ENCODE data around the gene KLHL12.

Gene KLHL12

GRCh38 chr1:202961220-202961880 is 34.3 kb upstream of the KLHL12 start:
- no peaks in the 10 kb centered on the region for H3K27me3 ChIP-seq (ENCODE audit: low read depth, low read length)
- H3K9me3 ChIP-seq (ENCODE audit: control insufficient read depth in 1 of 2, low read length in 2 of 2), result no peaks in the 10 kb centered on the region
- H3K4me1 ChIP-seq (ENCODE audit: control insufficient read depth in 1 of 2, insufficient read depth in 2 of 2, low read length in 2 of 2), result peaks cover 8 to 21% of the 10 kb centered on the region in 2 donors
- no peak overlapping the region for H3K4me3 ChIP-seq (ENCODE audit: low read depth in 1 of 2, low read length in 2 of 2)
- peaks cover 22 to 30% of the 10 kb centered on the region in 2 donors for H3K36me3 ChIP-seq (ENCODE audit: control insufficient read depth in 1 of 2, insufficient read depth in 2 of 2, low read length in 2 of 2)
- no peak overlapping the region for H3K27ac ChIP-seq (ENCODE audit: low read length)

- peaks cover 22 to 25% of the 10 kb centered on the region in 2 donors for H3K36me3 ChIP-seq (ENCODE audit: control insufficient read depth in 1 of 2, insufficient read depth in 2 of 2, low read length in 2 of 2)
- no peaks in the 10 kb centered on the region for H3K9me3 ChIP-seq (ENCODE audit: control insufficient read depth in 1 of 2, low read length in 2 of 2)
- no peaks in the 10 kb centered on the region for H3K27me3 ChIP-seq (ENCODE audit: low read depth, low read length)
- peaks cover 14 to 30% of the 10 kb centered on the region in 2 donors for H3K4me1 ChIP-seq (ENCODE audit: control insufficient read depth in 1 of 2, insufficient read depth in 2 of 2, low read length in 2 of 2)
- no peak overlapping the region for H3K27ac ChIP-seq (ENCODE audit: low read length)
- H3K4me3 ChIP-seq (ENCODE audit: low read depth in 1 of 2, low read length in 2 of 2), result no peak overlapping the region
These were observed 32.2 kb upstream of the KLHL12 start for GRCh38 chr1:202959276-202959620.

GRCh38 chr1:202958544-202959275 is 31.7 kb upstream of the KLHL12 start:
- Histone ChIP-seq H3K4me1 (ENCODE audit: control insufficient read depth in 1 of 2, insufficient read depth in 2 of 2, low read length in 2 of 2) (peaks cover 14 to 35% of the 10 kb centered on the region in 2 donors), H3K27ac (ENCODE audit: low read length) (no peak overlapping the region), H3K9me3 (ENCODE audit: control insufficient read depth in 1 of 2, low read length in 2 of 2) (no peaks in the 10 kb centered on the region), H3K27me3 (ENCODE audit: low read depth, low read length) (no peaks in the 10 kb centered on the region), H3K4me3 (ENCODE audit: low read depth in 1 of 2, low read length in 2 of 2) (peak overlapping the region; percentile 65 to 90), H3K36me3 (ENCODE audit: control insufficient read depth in 1 of 2, insufficient read depth in 2 of 2, low read length in 2 of 2) (peaks cover 19 to 20% of the 10 kb centered on the region in 2 donors)

GRCh38 chr1:202957733-202958543 is 30.9 kb upstream of the KLHL12 start, which contains the start of gene ADIPOR1:
Gene ADIPOR1 (minus strand): TSS chr1:202958312. CDS start chr1:202951070, 7,242 bp downstream.
- no peaks in the 10 kb centered on the region for H3K27me3 ChIP-seq (ENCODE audit: low read depth, low read length)
- H3K36me3 ChIP-seq (ENCODE audit: control insufficient read depth in 1 of 2, insufficient read depth in 2 of 2, low read length in 2 of 2), result peaks cover 12 to 17% of the 10 kb centered on the region in 2 donors
- H3K4me3 ChIP-seq (ENCODE audit: low read depth in 1 of 2, low read length in 2 of 2), result peak within 1 kb of the TSS; percentile 78 to 90
- H3K4me1 ChIP-seq (ENCODE audit: control insufficient read depth in 1 of 2, insufficient read depth in 2 of 2, low read length in 2 of 2), result peaks cover 14 to 35% of the 10 kb centered on the region in 2 donors
- no peaks in the 10 kb centered on the region for H3K9me3 ChIP-seq (ENCODE audit: control insufficient read depth in 1 of 2, low read length in 2 of 2)
- H3K27ac ChIP-seq (ENCODE audit: low read length), result peak within 1 kb of the TSS; percentile 76

GRCh38 chr1:202956969-202957368 is 29.9 kb upstream of the KLHL12 start:
- H3K9me3 ChIP-seq (ENCODE audit: control insufficient read depth in 1 of 2, low read length in 2 of 2), result no peaks in the 10 kb centered on the region
- no peaks in the 10 kb centered on the region for H3K27me3 ChIP-seq (ENCODE audit: low read depth, low read length)
- peak overlapping the region; percentile 78 to 90 for H3K4me3 ChIP-seq (ENCODE audit: low read depth in 1 of 2, low read length in 2 of 2)
- peak overlapping the region; percentile 76 for H3K27ac ChIP-seq (ENCODE audit: low read length)
- H3K4me1 ChIP-seq (ENCODE audit: control insufficient read depth in 1 of 2, insufficient read depth in 2 of 2, low read length in 2 of 2), result peaks cover 14 to 40% of the 10 kb centered on the region in 2 donors
- H3K36me3 ChIP-seq (ENCODE audit: control insufficient read depth in 1 of 2, insufficient read depth in 2 of 2, low read length in 2 of 2), result peaks cover 2 to 7% of the 10 kb centered on the region in 2 donors

GRCh38 chr1:202954057-202954745 is 27.2 kb upstream of the KLHL12 start:
- no peaks in the 10 kb centered on the region for H3K27me3 ChIP-seq (ENCODE audit: low read depth, low read length)
- H3K4me3 ChIP-seq (ENCODE audit: low read depth in 1 of 2, low read length in 2 of 2), result no peak overlapping the region
- no peaks in the 10 kb centered on the region for H3K9me3 ChIP-seq (ENCODE audit: control insufficient read depth in 1 of 2, low read length in 2 of 2)
- H3K4me1 ChIP-seq (ENCODE audit: control insufficient read depth in 1 of 2, insufficient read depth in 2 of 2, low read length in 2 of 2), result peaks cover 14 to 43% of the 10 kb centered on the region in 2 donors
- peaks cover 8 to 13% of the 10 kb centered on the region in 2 donors for H3K36me3 ChIP-seq (ENCODE audit: control insufficient read depth in 1 of 2, insufficient read depth in 2 of 2, low read length in 2 of 2)
- no peak overlapping the region for H3K27ac ChIP-seq (ENCODE audit: low read length)

- peaks cover 10 to 39% of the 10 kb centered on the region in 2 donors for H3K4me1 ChIP-seq (ENCODE audit: control insufficient read depth in 1 of 2, insufficient read depth in 2 of 2, low read length in 2 of 2)
- H3K27ac ChIP-seq (ENCODE audit: low read length), result no peak overlapping the region
- no peaks in the 10 kb centered on the region for H3K27me3 ChIP-seq (ENCODE audit: low read depth, low read length)
- no peaks in the 10 kb centered on the region for H3K9me3 ChIP-seq (ENCODE audit: control insufficient read depth in 1 of 2, low read length in 2 of 2)
- peaks cover 10 to 16% of the 10 kb centered on the region in 2 donors for H3K36me3 ChIP-seq (ENCODE audit: control insufficient read depth in 1 of 2, insufficient read depth in 2 of 2, low read length in 2 of 2)
- H3K4me3 ChIP-seq (ENCODE audit: low read depth in 1 of 2, low read length in 2 of 2), result no peak overlapping the region
These were observed 26.4 kb upstream of the KLHL12 start for GRCh38 chr1:202953392-202953791.

- Histone ChIP-seq H3K4me3 (ENCODE audit: low read depth in 1 of 2, low read length in 2 of 2) (no peak overlapping the region), H3K36me3 (ENCODE audit: control insufficient read depth in 1 of 2, insufficient read depth in 2 of 2, low read length in 2 of 2) (peaks cover 15 to 21% of the 10 kb centered on the region in 2 donors), H3K27ac (ENCODE audit: low read length) (peak overlapping the region; percentile 3), H3K27me3 (ENCODE audit: low read depth, low read length) (no peaks in the 10 kb centered on the region), H3K4me1 (ENCODE audit: control insufficient read depth in 1 of 2, insufficient read depth in 2 of 2, low read length in 2 of 2) (peaks cover 10 to 39% of the 10 kb centered on the region in 2 donors), H3K9me3 (ENCODE audit: control insufficient read depth in 1 of 2, low read length in 2 of 2) (no peaks in the 10 kb centered on the region)
These were observed 25.8 kb upstream of the KLHL12 start for GRCh38 chr1:202952818-202953217.

- H3K27ac ChIP-seq (ENCODE audit: low read length), result peak overlapping the region; percentile 3
These were observed 25.1 kb upstream of the KLHL12 start for GRCh38 chr1:202952099-202952498.

GRCh38 chr1:202951437-202951836 is 24.4 kb upstream of the KLHL12 start:
- Histone ChIP-seq H3K4me1 (ENCODE audit: control insufficient read depth in 1 of 2, insufficient read depth in 2 of 2, low read length in 2 of 2) (peaks cover 8 to 27% of the 10 kb centered on the region in 2 donors), H3K27ac (ENCODE audit: low read length) (no peak overlapping the region), H3K36me3 (ENCODE audit: control insufficient read depth in 1 of 2, insufficient read depth in 2 of 2, low read length in 2 of 2) (peaks cover 23 to 28% of the 10 kb centered on the region in 2 donors), H3K4me3 (ENCODE audit: low read depth in 1 of 2, low read length in 2 of 2) (no peak overlapping the region), H3K9me3 (ENCODE audit: control insufficient read depth in 1 of 2, low read length in 2 of 2) (no peaks in the 10 kb centered on the region), H3K27me3 (ENCODE audit: low read depth, low read length) (no peaks in the 10 kb centered on the region)

More at GRCh38 chr1:202952099-202952498, 25.1 kb upstream of the KLHL12 start:
- peaks cover 10 to 34% of the 10 kb centered on the region in 2 donors for H3K4me1 ChIP-seq (ENCODE audit: control insufficient read depth in 1 of 2, insufficient read depth in 2 of 2, low read length in 2 of 2)
- H3K27me3 ChIP-seq (ENCODE audit: low read depth, low read length), result no peaks in the 10 kb centered on the region
- H3K9me3 ChIP-seq (ENCODE audit: control insufficient read depth in 1 of 2, low read length in 2 of 2), result no peaks in the 10 kb centered on the region
- no peak overlapping the region for H3K4me3 ChIP-seq (ENCODE audit: low read depth in 1 of 2, low read length in 2 of 2)
- H3K36me3 ChIP-seq (ENCODE audit: control insufficient read depth in 1 of 2, insufficient read depth in 2 of 2, low read length in 2 of 2), result peaks cover 19 to 26% of the 10 kb centered on the region in 2 donors

Measured in muscle layer of duodenum (tissue), 2 donors.